ENCODE measurements around the gene CDK5RAP2.
"Not testable (repeated sequence)": the region's sequence is repeated elsewhere in the genome, so short reads cannot be mapped to it uniquely, and the experiment has no call there.

CDK5RAP2 gene

GRCh38 chr9:120542701-120543490 lies 37.1 kb downstream of the CDK5RAP2 start:
- no peak for DNase-seq

- no peak for DNase-seq
Measured at GRCh38 chr9:120541921-120542320, 38.0 kb downstream of the CDK5RAP2 start.

DNA sequence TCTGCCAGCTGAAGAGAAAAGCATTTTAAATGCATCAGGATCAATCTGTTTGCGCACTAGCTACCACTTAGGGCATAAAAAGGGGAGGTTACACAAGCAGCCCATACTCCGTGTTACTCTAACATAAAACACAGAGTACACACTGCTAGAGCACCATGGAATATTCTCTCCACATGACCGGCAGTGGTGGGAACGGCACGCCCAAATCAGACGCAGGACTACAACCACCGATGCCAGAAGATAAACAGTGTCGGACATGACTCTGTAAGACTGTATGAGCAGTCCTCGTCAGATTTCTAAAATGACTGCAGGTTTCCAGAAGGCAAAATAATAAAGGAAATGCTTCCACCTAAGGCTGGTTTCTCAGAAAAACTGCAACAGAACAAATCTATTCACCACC lies 40.0 kb downstream of the CDK5RAP2 start:
- no peak for DNase-seq

- DNase-seq: no peak
Measured at GRCh38 chr9:120538339-120538738, 41.6 kb downstream of the CDK5RAP2 start.

GRCh38 chr9:120536949-120537640 lies 42.9 kb downstream of the CDK5RAP2 start:
- no peak for DNase-seq

DNA sequence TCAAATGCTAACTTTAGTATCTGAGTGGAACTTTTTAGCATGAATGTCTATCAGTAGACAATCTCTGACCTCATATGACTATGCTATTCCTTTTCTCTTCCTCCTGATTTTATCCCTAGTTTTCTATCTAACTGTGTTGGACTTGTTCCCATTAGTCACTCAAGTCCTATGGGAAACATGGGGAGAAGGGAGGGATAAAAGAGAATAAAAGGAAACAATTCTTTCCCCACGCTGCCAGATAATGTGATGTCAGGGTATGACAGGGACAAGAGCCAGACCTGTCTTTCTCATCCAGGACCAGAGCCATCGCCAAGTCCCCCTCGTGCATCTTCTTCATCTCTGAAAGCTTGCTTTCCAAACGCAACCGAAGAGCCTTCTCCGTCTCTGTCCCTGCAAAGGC lies 43.9 kb downstream of the CDK5RAP2 start:
- no peak for DNase-seq

GRCh38 chr9:120534266-120534665 lies 45.7 kb downstream of the CDK5RAP2 start:
- no peak for DNase-seq

- no peak for DNase-seq
Measured at GRCh38 chr9:120532891-120533290, 47.1 kb downstream of the CDK5RAP2 start.

DNA sequence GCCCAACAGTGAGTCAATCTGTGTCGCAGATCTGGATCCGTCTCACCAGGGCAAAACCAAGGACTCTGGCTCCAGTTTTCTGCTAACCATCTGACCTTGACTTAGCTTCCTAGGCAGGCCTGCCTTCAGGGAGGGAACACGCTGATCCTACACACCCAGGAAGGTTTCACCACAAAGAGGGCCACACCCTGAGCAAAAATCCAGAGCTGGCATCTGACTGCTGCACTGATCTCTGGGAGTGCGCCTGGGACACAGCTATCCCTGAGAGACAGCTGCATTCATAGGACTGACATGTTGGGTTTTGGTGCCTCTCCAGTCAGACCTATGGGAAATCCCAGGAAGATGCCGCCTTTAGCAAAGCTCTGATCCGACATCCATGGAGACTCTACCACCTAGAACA lies 47.5 kb downstream of the CDK5RAP2 start:
- DNase-seq: no peak

- no peak for DNase-seq
Measured at GRCh38 chr9:120531683-120532300, 48.2 kb downstream of the CDK5RAP2 start.

GRCh38 chr9:120530220-120530832 lies 49.6 kb downstream of the CDK5RAP2 start:
- not testable (repeated sequence) for DNase-seq

- no peak for DNase-seq
Measured at GRCh38 chr9:120528829-120529228, 51.1 kb downstream of the CDK5RAP2 start.

DNA sequence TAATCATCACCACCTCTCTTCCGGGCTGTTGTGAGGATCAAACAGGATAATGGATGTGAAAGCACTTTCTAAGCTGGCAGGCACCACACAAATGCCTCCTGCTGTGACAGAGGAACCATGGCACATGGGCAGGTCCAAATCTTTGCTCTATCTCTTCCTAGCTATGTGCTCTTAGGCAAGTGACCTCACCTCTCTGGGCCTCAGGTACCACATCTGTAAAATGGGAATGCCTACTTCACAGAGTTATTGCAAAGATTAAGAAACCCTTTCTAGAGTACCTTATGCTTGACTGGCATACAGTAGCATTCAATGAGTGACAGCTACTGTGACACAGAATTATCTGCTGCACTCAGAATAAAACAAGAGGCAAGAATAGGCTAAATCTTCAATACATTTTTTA lies 51.6 kb downstream of the CDK5RAP2 start:
- no peak for DNase-seq

DNA sequence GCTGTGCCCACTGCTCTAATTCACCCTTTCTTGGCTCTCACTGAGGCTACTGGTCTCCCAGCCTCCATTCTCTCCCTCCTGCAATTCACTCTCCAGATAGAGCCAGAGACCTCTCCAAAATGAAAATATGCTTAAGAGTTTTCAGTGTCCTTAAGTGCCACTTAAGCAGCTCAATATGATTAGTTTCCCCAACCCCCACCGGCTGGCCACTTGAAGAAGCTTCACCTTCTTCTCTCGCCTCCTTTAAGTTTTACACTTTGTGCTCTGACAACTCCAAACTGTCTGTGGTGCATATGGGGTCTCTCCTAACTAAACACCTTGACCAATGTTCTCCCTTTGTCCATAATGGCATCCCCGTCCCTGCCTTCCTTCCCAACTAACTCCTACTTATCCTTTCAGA lies 53.4 kb downstream of the CDK5RAP2 start:
- peak; percentile 61 for DNase-seq

- peak; percentile 92 for DNase-seq
Measured at GRCh38 chr9:120524863-120525262, 55.1 kb downstream of the CDK5RAP2 start.

- no peak for DNase-seq
Measured at GRCh38 chr9:120524038-120524437, 55.9 kb downstream of the CDK5RAP2 start.

- DNase-seq: no peak
Measured at GRCh38 chr9:120522558-120522957, 57.4 kb downstream of the CDK5RAP2 start.

DNA sequence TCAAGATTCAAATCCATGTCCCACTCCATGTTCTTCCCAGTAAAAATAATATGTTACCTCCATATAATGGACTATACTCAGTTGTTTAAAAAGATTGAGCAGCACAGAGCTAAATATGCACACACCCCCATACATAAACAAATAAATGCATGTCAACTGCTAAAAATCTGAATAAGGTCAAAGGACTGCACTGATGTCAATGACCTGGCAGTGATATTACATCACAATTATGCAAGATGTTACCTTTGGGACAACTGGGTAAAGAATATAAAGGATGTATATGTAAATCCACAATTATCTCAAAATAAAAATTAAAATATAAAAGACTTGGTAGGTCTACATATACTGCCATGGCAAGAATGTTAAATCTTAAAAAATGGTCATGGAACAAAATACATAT lies 57.9 kb downstream of the CDK5RAP2 start:
- DNase-seq: no peak

- no peak for DNase-seq
Measured at GRCh38 chr9:120521101-120521500, 58.9 kb downstream of the CDK5RAP2 start.

DNA sequence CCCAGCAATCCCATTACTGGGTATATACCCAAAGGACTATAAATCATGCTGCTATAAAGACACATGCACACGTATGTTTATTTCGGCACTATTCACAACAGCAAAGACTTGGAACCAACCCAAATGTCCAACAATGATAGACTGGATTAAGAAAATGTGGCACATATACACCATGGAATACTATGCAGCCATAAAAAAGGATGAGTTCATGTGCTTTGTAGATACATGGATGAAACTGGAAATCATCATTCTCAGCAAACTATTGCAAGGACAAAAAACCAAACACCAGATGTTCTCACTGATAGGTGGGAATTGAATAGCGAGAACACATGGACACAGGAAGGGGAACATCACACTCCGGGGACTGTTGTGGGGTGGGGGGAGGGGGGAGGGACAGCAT lies 64.0 kb downstream of the CDK5RAP2 start:
- DNase-seq: not testable (repeated sequence)

- not testable (repeated sequence) for DNase-seq
Measured at GRCh38 chr9:120515481-120515880, 64.5 kb downstream of the CDK5RAP2 start.

DNA sequence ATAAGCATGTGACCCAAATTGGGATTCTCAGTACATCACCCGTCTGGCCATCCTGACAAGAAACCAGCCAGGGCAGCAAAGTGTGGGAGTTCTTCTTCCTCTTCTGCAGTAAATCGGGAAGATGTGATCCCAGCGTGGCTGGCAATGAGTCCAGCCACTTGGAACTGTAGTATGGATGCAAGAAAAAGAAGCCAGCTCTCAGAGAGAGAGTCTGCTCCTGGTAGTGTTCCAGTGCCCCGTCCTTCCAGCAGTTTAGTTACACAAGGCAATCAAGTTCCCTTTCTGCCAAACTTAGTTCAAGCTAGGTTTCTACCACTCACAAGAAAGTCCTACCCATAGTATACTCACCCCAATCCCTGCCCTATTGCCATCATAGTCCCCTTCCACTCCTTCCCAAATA lies 65.6 kb downstream of the CDK5RAP2 start:
- DNase-seq: no peak

- DNase-seq: no peak
Measured at GRCh38 chr9:120513825-120514396, 66.1 kb downstream of the CDK5RAP2 start.

Measured in DMS79 (cell line).